Suprapubic skin (tissue), 4 donors: Measurements from ENCODE around the gene AGAP9.

Experiments used
- CTCF ChIP-seq, 2 donors: fragments of 200-600 bp in 1 of 2; fragments of 450-650 bp in 1 of 2; sonication (generic) in 1 of 2; IDR thresholded peaks; one replicate each; pipeline ENCODE4 v1.5.1; 2016 to 2019; ENCODE audit warnings: antibody characterized with exemption in 2 of 2, mild to moderate bottlenecking in 1 of 2, moderate library complexity in 1 of 2
- POLR2A ChIP-seq, 2 donors: fragments of 450-650 bp; IDR thresholded peaks; one replicate each; pipeline ENCODE4 v1.6.1; 2017; ENCODE audit warnings: antibody characterized with exemption in 2 of 2, mild to moderate bottlenecking in 2 of 2, moderate library complexity in 2 of 2
- POLR2AphosphoS5 ChIP-seq, 3 donors: sonication (generic); formaldehyde crosslinking; IDR thresholded peaks; one replicate each; pipeline ENCODE4 v1.6.1; 2017; ENCODE audit warnings: antibody characterized with exemption in 3 of 3

GRCh38 chr10:47456794-47457527 lies 66.5 kb downstream of the AGAP9 start:
- TF ChIP-seq CTCF (IDR thresholded peaks at IDR 0.05) = no peak
- TF ChIP-seq POLR2A (IDR thresholded peaks at IDR 0.05) = no peak
- TF ChIP-seq POLR2AphosphoS5 (IDR thresholded peaks at IDR 0.05) = no peak
